Fibroblast of gingiva (primary cell): ENCODE results near the gene CORO2A.
"Not testable (repeated sequence)": the region's sequence is repeated elsewhere in the genome, so short reads cannot be mapped to it uniquely, and the experiment has no call there.

Experiments
- DNase-seq: peaks from one replicate; pipeline ENCODE4 v3.0.0-alpha.2; 2011; ENCODE audit warnings: low read depth

Gene CORO2A

GRCh38 chr9:98135938-98136337, 56.5 kb downstream of the CORO2A start:
- no peak for DNase-seq

- no peak for DNase-seq
Observed at GRCh38 chr9:98135558-98135934, 56.9 kb downstream of the CORO2A start.

GRCh38 chr9:98134702-98135557, 57.5 kb downstream of the CORO2A start:
- no peak for DNase-seq

- no peak for DNase-seq
Observed at GRCh38 chr9:98132806-98133631, 59.4 kb downstream of the CORO2A start.

- no peak for DNase-seq
Observed at GRCh38 chr9:98132158-98132557, 60.3 kb downstream of the CORO2A start.

GRCh38 chr9:98130576-98131228, 61.7 kb downstream of the CORO2A start:
- DNase-seq, result no peak

GRCh38 chr9:98130060-98130459, 62.4 kb downstream of the CORO2A start:
- not testable (repeated sequence) for DNase-seq

- no peak for DNase-seq
Observed at GRCh38 chr9:98129451-98129881, 63.0 kb downstream of the CORO2A start.

GRCh38 chr9:98128316-98128715, 64.1 kb downstream of the CORO2A start:
- DNase-seq, result no peak

- no peak for DNase-seq
Observed at GRCh38 chr9:98127226-98127625, 65.2 kb downstream of the CORO2A start.

- no peak for DNase-seq
Observed at GRCh38 chr9:98124637-98125426, 67.6 kb downstream of the CORO2A start.

- DNase-seq, result not testable (repeated sequence)
Observed at GRCh38 chr9:98124091-98124490, 68.3 kb downstream of the CORO2A start.

- no peak for DNase-seq
Observed at GRCh38 chr9:98121058-98121457, 71.4 kb downstream of the CORO2A start.

GRCh38 chr9:98120476-98120875, 72.0 kb downstream of the CORO2A start:
- no peak for DNase-seq

GRCh38 chr9:98118640-98119601, 73.5 kb downstream of the CORO2A start, which contains the start of gene TRIM14:
Gene TRIM14 (minus strand): TSS chr9:98119222. CDS start chr9:98119188, 34 bp downstream.
- DNase-seq, result peak; percentile 44

GRCh38 chr9:98117984-98118639, 74.3 kb downstream of the CORO2A start:
- peak; percentile 29 for DNase-seq

- not testable (repeated sequence) for DNase-seq
Observed at GRCh38 chr9:98117097-98117496, 75.3 kb downstream of the CORO2A start.

GRCh38 chr9:98109052-98109451, 83.4 kb downstream of the CORO2A start:
- no peak for DNase-seq

GRCh38 chr9:98108531-98109031, 83.9 kb downstream of the CORO2A start:
- DNase-seq, result no peak

GRCh38 chr9:98107926-98108325, 84.5 kb downstream of the CORO2A start:
- no peak for DNase-seq
